GM19468 (cell line): Measurements from ENCODE around the gene ORC1.

Source experiments
- ATAC-seq: cut with Tn5 transposase; IDR thresholded peaks from one replicate; pipeline ENCODE4 v1.9.1; 2021; ENCODE audit warnings: mild to moderate bottlenecking, moderate library complexity, moderate number of reproducible peaks; ENCODE audit not compliant: unreplicated experiment; ENCODE audit errors: extremely low read depth

ORC1 gene

GRCh38 chr1:52348704-52349300 is 55.4 kb downstream of the ORC1 start:
- ATAC-seq = no peak

GRCh38 chr1:52346653-52347052 is 57.6 kb downstream of the ORC1 start:
- ATAC-seq = no peak

GRCh38 chr1:52345252-52345651 is 59.0 kb downstream of the ORC1 start:
- ATAC-seq = no peak

- no peak for ATAC-seq
Measured at GRCh38 chr1:52343979-52344378, 60.2 kb downstream of the ORC1 start.

- ATAC-seq = no peak
Measured at GRCh38 chr1:52341655-52342260, 62.5 kb downstream of the ORC1 start.

GRCh38 chr1:52337439-52337838 is 66.8 kb downstream of the ORC1 start:
- no peak for ATAC-seq

GRCh38 chr1:52334906-52335528 is 69.2 kb downstream of the ORC1 start:
- no peak for ATAC-seq

- no peak for ATAC-seq
Measured at GRCh38 chr1:52332411-52332810, 71.8 kb downstream of the ORC1 start.

GRCh38 chr1:52328615-52329014 is 75.6 kb downstream of the ORC1 start:
- no peak for ATAC-seq

GRCh38 chr1:52325786-52326185 is 78.4 kb downstream of the ORC1 start:
- ATAC-seq = no peak

- no peak for ATAC-seq
Measured at GRCh38 chr1:52323731-52324130, 80.5 kb downstream of the ORC1 start.
